ENCODE results near the gene OGFOD3. TPM values are rescaled to one million over a fixed set of nuclear protein-coding genes. Genes with fewer than 3 reads are reported as not detected.

The OGFOD3 gene
- total and polyA plus RNA-seq, 2 donors from 2014 or later = 27.8 to 36.1 TPM

GRCh38 chr17:82429824-82430223, 11.4 kb upstream of the OGFOD3 start:
- H3K9me3 ChIP-seq (ENCODE audit: control insufficient read depth in 2 of 3, insufficient read depth in 1 of 3, low read length in 3 of 3) = no peaks in the 10 kb centered on the region
- no peak overlapping the region for H3K9ac ChIP-seq (ENCODE audit: low read length in 3 of 3)
- DNase-seq (peak in 1 of 5 donors; percentile 51), FAIRE-seq (no peak)
- no peak overlapping the region for H3K27ac ChIP-seq (ENCODE audit: low read depth in 2 of 2, low read length in 2 of 2)
- no peak overlapping the region for H3K4me3 ChIP-seq (ENCODE audit: low read length in 3 of 3)
- intact Hi-C loops (cut with DNase I) = no loop called here
- H3K36me3 ChIP-seq (ENCODE audit: control insufficient read depth in 2 of 3, insufficient read depth in 3 of 3, low read length in 3 of 3) = peaks cover 0 to 2% (median 0%) of the 10 kb centered on the region in 3 donors
- TF ChIP-seq CTCF (IDR thresholded peaks at IDR 0.05; ENCODE audit: borderline replicate concordance, extremely low read depth, insufficient read depth) = no peak
- no peaks in the 10 kb centered on the region for H3K27me3 ChIP-seq (ENCODE audit: control insufficient read depth, insufficient read depth, low read length)
- no peaks in the 10 kb centered on the region for H3K4me1 ChIP-seq (ENCODE audit: control insufficient read depth in 2 of 3, insufficient read depth in 2 of 3, low read depth in 1 of 3, low read length in 3 of 3)

- FAIRE-seq = no peak
- H3K4me3 ChIP-seq (ENCODE audit: low read length in 3 of 3) = no peak overlapping the region
- peaks cover 0 to 2% (median 0%) of the 10 kb centered on the region in 3 donors for H3K36me3 ChIP-seq (ENCODE audit: control insufficient read depth in 2 of 3, insufficient read depth in 3 of 3, low read length in 3 of 3)
- DNase-seq = peak in 1 of 5 donors; percentile 61
- intact Hi-C loops (cut with DNase I) = no loop called here
- no peak for TF ChIP-seq CTCF (IDR thresholded peaks at IDR 0.05; ENCODE audit: borderline replicate concordance, extremely low read depth, insufficient read depth)
- H3K4me1 ChIP-seq (ENCODE audit: control insufficient read depth in 2 of 3, insufficient read depth in 2 of 3, low read depth in 1 of 3, low read length in 3 of 3) = no peaks in the 10 kb centered on the region
- H3K27me3 ChIP-seq (ENCODE audit: control insufficient read depth, insufficient read depth, low read length) = no peaks in the 10 kb centered on the region
- no peaks in the 10 kb centered on the region for H3K9me3 ChIP-seq (ENCODE audit: control insufficient read depth in 2 of 3, insufficient read depth in 1 of 3, low read length in 3 of 3)
- H3K27ac ChIP-seq (ENCODE audit: low read depth in 2 of 2, low read length in 2 of 2) = no peak overlapping the region
- no peak overlapping the region for H3K9ac ChIP-seq (ENCODE audit: low read length in 3 of 3)
Observed at GRCh38 chr17:82428546-82428945, 10.2 kb upstream of the OGFOD3 start.

- no peak overlapping the region for H3K9ac ChIP-seq (ENCODE audit: low read length in 3 of 3)
- intact Hi-C loops (cut with DNase I) = no loop called here
- no peak for FAIRE-seq
Observed at GRCh38 chr17:82424863-82425159, 6.4 kb upstream of the OGFOD3 start.

More at GRCh38 chr17:82424863-82425159, 6.4 kb upstream of the OGFOD3 start:
- no peak overlapping the region for H3K4me3 ChIP-seq (ENCODE audit: low read length in 3 of 3)
- no peak overlapping the region for H3K27ac ChIP-seq (ENCODE audit: low read depth in 2 of 2, low read length in 2 of 2)
- no peaks in the 10 kb centered on the region for H3K9me3 ChIP-seq (ENCODE audit: control insufficient read depth in 2 of 3, insufficient read depth in 1 of 3, low read length in 3 of 3)
- no peak for TF ChIP-seq CTCF (IDR thresholded peaks at IDR 0.05; ENCODE audit: borderline replicate concordance, extremely low read depth, insufficient read depth)
- H3K27me3 ChIP-seq (ENCODE audit: control insufficient read depth, insufficient read depth, low read length) = no peaks in the 10 kb centered on the region
- peaks cover 0 to 2% (median 0%) of the 10 kb centered on the region in 3 donors for H3K36me3 ChIP-seq (ENCODE audit: control insufficient read depth in 2 of 3, insufficient read depth in 3 of 3, low read length in 3 of 3)
- H3K4me1 ChIP-seq (ENCODE audit: control insufficient read depth in 2 of 3, insufficient read depth in 2 of 3, low read depth in 1 of 3, low read length in 3 of 3) = no peaks in the 10 kb centered on the region
- DNase-seq = no peak
